Stimulated activated CD4-positive, alpha-beta T cell treated with anti-CD3 and anti-CD28 coated beads, Interleukin-4, amount 100 ng/mL, for 48 hours (primary cell): ENCODE measurements around the gene CTDSPL2.
"Not testable (repeated sequence)": the region's sequence is repeated elsewhere in the genome, so short reads cannot be mapped to it uniquely, and the experiment has no call there.

Experiments used
- DNase-seq, 2 donors: peaks; one replicate each; pipeline ENCODE4 v3.0.0-alpha.2; 2020; ENCODE audit warnings: low read depth in 2 of 2

The CTDSPL2 gene

GRCh38 chr15:44426975-44427755 is at the start of gene CTDSPL2:
TSS of gene CTDSPL2 (plus strand) at chr15:44427629. CDS start at chr15:44459015, 31,386 bp downstream.
- peak; percentile 90 to 95 for DNase-seq

GRCh38 chr15:44381236-44381635 is 46.2 kb upstream of the CTDSPL2 start:
- no peak for DNase-seq

- no peak for DNase-seq
Measured at GRCh38 chr15:44385344-44385942, 42.0 kb upstream of the CTDSPL2 start.

- no peak for DNase-seq
Measured at GRCh38 chr15:44394062-44394461, 33.4 kb upstream of the CTDSPL2 start.

- no peak for DNase-seq
Measured at GRCh38 chr15:44394562-44394961, 32.9 kb upstream of the CTDSPL2 start.

- no peak for DNase-seq
Measured at GRCh38 chr15:44397869-44398268, 29.6 kb upstream of the CTDSPL2 start.

- no peak for DNase-seq
Measured at GRCh38 chr15:44414001-44414400, 13.4 kb upstream of the CTDSPL2 start.

- DNase-seq: peak; percentile 20 to 23
Measured at GRCh38 chr15:44427756-44428724, 611 bp downstream of the CTDSPL2 start.

GRCh38 chr15:44435893-44436667 is 8.7 kb downstream of the CTDSPL2 start:
- DNase-seq: no peak

GRCh38 chr15:44438402-44438801 is 11.0 kb downstream of the CTDSPL2 start:
- no peak for DNase-seq

- DNase-seq: no peak
Measured at GRCh38 chr15:44441095-44441501, 13.7 kb downstream of the CTDSPL2 start.

GRCh38 chr15:44443515-44443914 is 16.1 kb downstream of the CTDSPL2 start:
- no peak for DNase-seq

- DNase-seq: no peak
Measured at GRCh38 chr15:44447772-44448376, 20.4 kb downstream of the CTDSPL2 start.

- no peak for DNase-seq
Measured at GRCh38 chr15:44450172-44450571, 22.7 kb downstream of the CTDSPL2 start.

- DNase-seq: not testable (repeated sequence)
Measured at GRCh38 chr15:44453578-44454283, 26.3 kb downstream of the CTDSPL2 start.

- no peak for DNase-seq
Measured at GRCh38 chr15:44458429-44458828, 31.0 kb downstream of the CTDSPL2 start.

- DNase-seq: no peak
Measured at GRCh38 chr15:44468709-44469385, 41.4 kb downstream of the CTDSPL2 start.

- DNase-seq: no peak
Measured at GRCh38 chr15:44471885-44472455, 44.5 kb downstream of the CTDSPL2 start.

- DNase-seq: no peak
Measured at GRCh38 chr15:44479343-44479742, 51.9 kb downstream of the CTDSPL2 start.
